H54 (cell line): ENCODE measurements around the gene SEC22B.
A peak's percentile ranks its signal among the peaks of the same experiment; 100 is the strongest.
"Not testable (repeated sequence)": the region's sequence is repeated elsewhere in the genome, so short reads cannot be mapped to it uniquely, and the experiment has no call there.

Experiments used
- DNase-seq: peaks from one replicate; pipeline ENCODE4 v3.0.0; 2011; ENCODE audit warnings: low spot score, mixed read lengths; ENCODE audit not compliant: insufficient read length
- FAIRE-seq: peaks from 3 replicates; lab custom pipeline; 2011; peaks lifted over from hg19 to GRCh38; lab: Jason Lieb, UNC
- POLR2A ChIP-seq: IDR thresholded peaks from 2 replicates; pipeline ENCODE4 v1.6.1; 2011; ENCODE audit warnings: low read depth, mild to moderate bottlenecking, low read length

The SEC22B gene

GRCh38 chr1:120176092-120176855 is at the start of gene SEC22B:
SEC22B (minus strand) TSS chr1:120176520; CDS start chr1:120176381, 139 bp downstream.
- peak; percentile 47 for DNase-seq
- peak; percentile 87 for TF ChIP-seq POLR2A
- FAIRE-seq = no peak

- not testable (repeated sequence) for DNase-seq, FAIRE-seq
Measured at GRCh38 chr1:120217933-120218332, 41.6 kb upstream of the SEC22B start.

- FAIRE-seq, DNase-seq: not testable (repeated sequence)
Measured at GRCh38 chr1:120217175-120217929, 41.0 kb upstream of the SEC22B start.

- not testable (repeated sequence) for FAIRE-seq, DNase-seq
Measured at GRCh38 chr1:120213606-120214005, 37.3 kb upstream of the SEC22B start.

GRCh38 chr1:120210754-120211153 is 34.4 kb upstream of the SEC22B start:
- FAIRE-seq, DNase-seq: not testable (repeated sequence)

- not testable (repeated sequence) for DNase-seq, FAIRE-seq
Measured at GRCh38 chr1:120196863-120197775, 20.8 kb upstream of the SEC22B start.

GRCh38 chr1:120188626-120189025 is 12.3 kb upstream of the SEC22B start:
- FAIRE-seq, DNase-seq: not testable (repeated sequence)

GRCh38 chr1:120182176-120182707 is 5.9 kb upstream of the SEC22B start:
- not testable (repeated sequence) for FAIRE-seq, DNase-seq

- FAIRE-seq, DNase-seq: not testable (repeated sequence)
Measured at GRCh38 chr1:120179811-120180690, 3.7 kb upstream of the SEC22B start.

GRCh38 chr1:120178799-120179756 is 2.8 kb upstream of the SEC22B start:
- FAIRE-seq (no peak), DNase-seq (no peak)
- no peak for TF ChIP-seq POLR2A

GRCh38 chr1:120178058-120178457 is 1.7 kb upstream of the SEC22B start:
- not testable (repeated sequence) for FAIRE-seq, DNase-seq

- DNase-seq, FAIRE-seq: not testable (repeated sequence)
Measured at GRCh38 chr1:120175688-120176087, 632 bp downstream of the SEC22B start.

- not testable (repeated sequence) for DNase-seq, FAIRE-seq
Measured at GRCh38 chr1:120164761-120165160, 11.6 kb downstream of the SEC22B start.

- FAIRE-seq, DNase-seq: not testable (repeated sequence)
Measured at GRCh38 chr1:120162015-120162414, 14.3 kb downstream of the SEC22B start.

- FAIRE-seq = not testable (repeated sequence)
Measured at GRCh38 chr1:120158495-120158894, 17.8 kb downstream of the SEC22B start.

GRCh38 chr1:120158086-120158485 is 18.2 kb downstream of the SEC22B start:
- DNase-seq, FAIRE-seq: not testable (repeated sequence)

More at GRCh38 chr1:120158495-120158894, 17.8 kb downstream of the SEC22B start:
- DNase-seq = not testable (repeated sequence)
